ENCODE results near the gene SLC39A9.

Gene SLC39A9

GRCh38 chr14:69505338-69506240 is 107.1 kb downstream of the SLC39A9 start:
- no peak for DNase-seq

DNA sequence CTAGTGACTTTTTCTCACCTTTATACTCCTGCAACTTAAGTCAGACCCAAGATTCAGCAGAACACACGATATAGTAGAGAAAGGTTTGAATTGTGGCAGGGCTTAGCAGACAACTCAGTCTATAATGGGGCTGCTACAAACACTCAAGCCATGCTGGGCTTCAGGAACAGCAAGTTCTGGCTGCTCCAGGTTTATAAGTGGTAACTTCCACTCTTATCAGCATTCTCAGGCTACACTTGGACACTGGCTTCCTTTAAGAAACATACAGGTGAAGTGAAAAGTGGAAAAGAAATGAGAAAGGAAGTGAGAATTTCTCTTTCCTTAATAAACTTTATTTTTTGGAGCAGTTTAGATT is 107.7 kb downstream of the SLC39A9 start:
- DNase-seq: no peak
